HEK293 (cell line): ENCODE results near the gene SLC25A47.
"Not testable (repeated sequence)": the region's sequence is repeated elsewhere in the genome, so short reads cannot be mapped to it uniquely, and the experiment has no call there.

Experiments
- SCRT2 ChIP-seq: fragments of 450-650 bp; formaldehyde crosslinking; IDR thresholded peaks from 2 replicates; pipeline ENCODE4 v1.5.1; 2016; ENCODE audit warnings: missing biosample characterization, missing genetic modification characterization
- ZNF121 ChIP-seq: fragments of 450-650 bp; formaldehyde crosslinking; IDR thresholded peaks from 2 replicates; pipeline ENCODE4 v1.5.1; 2016; ENCODE audit warnings: missing biosample characterization, missing genetic modification characterization
- ZNF24 ChIP-seq: fragments of 450-650 bp; formaldehyde crosslinking; IDR thresholded peaks from 2 replicates; pipeline ENCODE4 v1.5.1; 2016; ENCODE audit warnings: missing biosample characterization, missing genetic modification characterization
- ZNF350 ChIP-seq: fragments of 450-650 bp; formaldehyde crosslinking; IDR thresholded peaks from 2 replicates; pipeline ENCODE4 v1.5.0; 2017; ENCODE audit warnings: missing biosample characterization, mild to moderate bottlenecking, missing genetic modification characterization
- TF ChIP-seq, protein P1 (sequence below): fragments of 450-650 bp; formaldehyde crosslinking; IDR thresholded peaks from 2 replicates; pipeline ENCODE4 v1.5.1; 2016; ENCODE audit warnings: missing biosample characterization, missing genetic modification characterization
- TF ChIP-seq, protein P2 (sequence below): fragments of 450-650 bp; formaldehyde crosslinking; IDR thresholded peaks from 2 replicates; pipeline ENCODE4 v1.5.1; 2016; ENCODE audit warnings: missing biosample characterization, missing genetic modification characterization
- TF ChIP-seq, protein P3 (sequence below): fragments of 450-650 bp; formaldehyde crosslinking; IDR thresholded peaks from 2 replicates; pipeline ENCODE4 v1.5.1; 2016; ENCODE audit warnings: missing biosample characterization, missing genetic modification characterization
- TF ChIP-seq, protein P4 (sequence below): fragments of 450-650 bp; formaldehyde crosslinking; IDR thresholded peaks from 2 replicates; pipeline ENCODE4 v1.5.1; 2016; ENCODE audit warnings: missing biosample characterization, missing genetic modification characterization
- TF ChIP-seq, protein P5 (sequence below): fragments of 450-650 bp; formaldehyde crosslinking; IDR thresholded peaks from 2 replicates; pipeline ENCODE4 v1.5.1; 2017; ENCODE audit warnings: missing biosample characterization, mild to moderate bottlenecking, missing genetic modification characterization, moderate library complexity
- TF ChIP-seq, protein P6 (sequence below): fragments of 450-650 bp; formaldehyde crosslinking; IDR thresholded peaks from 2 replicates; pipeline ENCODE4 v1.5.1; 2017; ENCODE audit warnings: missing biosample characterization, missing genetic modification characterization

DNA sequence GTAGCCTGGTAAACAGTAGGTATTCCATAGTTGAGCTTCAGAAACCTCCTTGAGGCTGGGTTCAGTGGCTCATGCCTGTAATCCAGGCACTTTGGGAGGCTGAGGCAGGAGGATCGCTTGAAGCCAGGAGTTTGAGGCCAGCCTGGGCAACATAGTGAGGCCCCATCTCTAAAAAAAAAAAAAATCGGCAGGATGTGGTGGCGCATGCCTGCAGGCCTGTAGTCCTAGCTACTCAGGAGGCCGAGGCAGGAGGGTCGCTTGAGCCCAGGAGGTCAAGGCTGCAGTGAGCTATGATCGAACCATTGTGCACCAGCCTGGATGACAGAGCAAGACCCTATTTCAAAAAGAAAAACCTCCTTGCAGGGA, 14.7 kb upstream of the SLC25A47 start:
- not testable (repeated sequence) for TF ChIP-seq ZNF24 (tag by site-specific recombination); SCRT2; ZNF350 (tag by site-specific recombination)
- TF ChIP-seq, protein P1, sequence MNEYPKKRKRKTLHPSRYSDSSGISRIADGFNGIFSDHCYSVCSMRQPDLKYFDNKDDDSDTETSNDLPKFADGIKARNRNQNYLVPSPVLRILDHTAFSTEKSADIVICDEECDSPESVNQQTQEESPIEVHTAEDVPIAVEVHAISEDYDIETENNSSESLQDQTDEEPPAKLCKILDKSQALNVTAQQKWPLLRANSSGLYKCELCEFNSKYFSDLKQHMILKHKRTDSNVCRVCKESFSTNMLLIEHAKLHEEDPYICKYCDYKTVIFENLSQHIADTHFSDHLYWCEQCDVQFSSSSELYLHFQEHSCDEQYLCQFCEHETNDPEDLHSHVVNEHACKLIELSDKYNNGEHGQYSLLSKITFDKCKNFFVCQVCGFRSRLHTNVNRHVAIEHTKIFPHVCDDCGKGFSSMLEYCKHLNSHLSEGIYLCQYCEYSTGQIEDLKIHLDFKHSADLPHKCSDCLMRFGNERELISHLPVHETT = not testable (repeated sequence)
- TF ChIP-seq, protein P2, sequence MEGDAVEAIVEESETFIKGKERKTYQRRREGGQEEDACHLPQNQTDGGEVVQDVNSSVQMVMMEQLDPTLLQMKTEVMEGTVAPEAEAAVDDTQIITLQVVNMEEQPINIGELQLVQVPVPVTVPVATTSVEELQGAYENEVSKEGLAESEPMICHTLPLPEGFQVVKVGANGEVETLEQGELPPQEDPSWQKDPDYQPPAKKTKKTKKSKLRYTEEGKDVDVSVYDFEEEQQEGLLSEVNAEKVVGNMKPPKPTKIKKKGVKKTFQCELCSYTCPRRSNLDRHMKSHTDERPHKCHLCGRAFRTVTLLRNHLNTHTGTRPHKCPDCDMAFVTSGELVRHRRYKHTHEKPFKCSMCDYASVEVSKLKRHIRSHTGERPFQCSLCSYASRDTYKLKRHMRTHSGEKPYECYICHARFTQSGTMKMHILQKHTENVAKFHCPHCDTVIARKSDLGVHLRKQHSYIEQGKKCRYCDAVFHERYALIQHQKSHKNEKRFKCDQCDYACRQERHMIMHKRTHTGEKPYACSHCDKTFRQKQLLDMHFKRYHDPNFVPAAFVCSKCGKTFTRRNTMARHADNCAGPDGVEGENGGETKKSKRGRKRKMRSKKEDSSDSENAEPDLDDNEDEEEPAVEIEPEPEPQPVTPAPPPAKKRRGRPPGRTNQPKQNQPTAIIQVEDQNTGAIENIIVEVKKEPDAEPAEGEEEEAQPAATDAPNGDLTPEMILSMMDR (tag by site-specific recombination) = not testable (repeated sequence)
- TF ChIP-seq ZNF121 (tag by site-specific recombination) = peak; percentile 91
- TF ChIP-seq, protein P3, sequence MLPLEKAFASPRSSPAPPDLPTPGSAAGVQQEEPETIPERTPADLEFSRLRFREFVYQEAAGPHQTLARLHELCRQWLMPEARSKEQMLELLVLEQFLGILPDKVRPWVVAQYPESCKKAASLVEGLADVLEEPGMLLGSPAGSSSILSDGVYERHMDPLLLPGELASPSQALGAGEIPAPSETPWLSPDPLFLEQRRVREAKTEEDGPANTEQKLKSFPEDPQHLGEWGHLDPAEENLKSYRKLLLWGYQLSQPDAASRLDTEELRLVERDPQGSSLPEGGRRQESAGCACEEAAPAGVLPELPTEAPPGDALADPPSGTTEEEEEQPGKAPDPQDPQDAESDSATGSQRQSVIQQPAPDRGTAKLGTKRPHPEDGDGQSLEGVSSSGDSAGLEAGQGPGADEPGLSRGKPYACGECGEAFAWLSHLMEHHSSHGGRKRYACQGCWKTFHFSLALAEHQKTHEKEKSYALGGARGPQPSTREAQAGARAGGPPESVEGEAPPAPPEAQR = not testable (repeated sequence)
- TF ChIP-seq, protein P4, sequence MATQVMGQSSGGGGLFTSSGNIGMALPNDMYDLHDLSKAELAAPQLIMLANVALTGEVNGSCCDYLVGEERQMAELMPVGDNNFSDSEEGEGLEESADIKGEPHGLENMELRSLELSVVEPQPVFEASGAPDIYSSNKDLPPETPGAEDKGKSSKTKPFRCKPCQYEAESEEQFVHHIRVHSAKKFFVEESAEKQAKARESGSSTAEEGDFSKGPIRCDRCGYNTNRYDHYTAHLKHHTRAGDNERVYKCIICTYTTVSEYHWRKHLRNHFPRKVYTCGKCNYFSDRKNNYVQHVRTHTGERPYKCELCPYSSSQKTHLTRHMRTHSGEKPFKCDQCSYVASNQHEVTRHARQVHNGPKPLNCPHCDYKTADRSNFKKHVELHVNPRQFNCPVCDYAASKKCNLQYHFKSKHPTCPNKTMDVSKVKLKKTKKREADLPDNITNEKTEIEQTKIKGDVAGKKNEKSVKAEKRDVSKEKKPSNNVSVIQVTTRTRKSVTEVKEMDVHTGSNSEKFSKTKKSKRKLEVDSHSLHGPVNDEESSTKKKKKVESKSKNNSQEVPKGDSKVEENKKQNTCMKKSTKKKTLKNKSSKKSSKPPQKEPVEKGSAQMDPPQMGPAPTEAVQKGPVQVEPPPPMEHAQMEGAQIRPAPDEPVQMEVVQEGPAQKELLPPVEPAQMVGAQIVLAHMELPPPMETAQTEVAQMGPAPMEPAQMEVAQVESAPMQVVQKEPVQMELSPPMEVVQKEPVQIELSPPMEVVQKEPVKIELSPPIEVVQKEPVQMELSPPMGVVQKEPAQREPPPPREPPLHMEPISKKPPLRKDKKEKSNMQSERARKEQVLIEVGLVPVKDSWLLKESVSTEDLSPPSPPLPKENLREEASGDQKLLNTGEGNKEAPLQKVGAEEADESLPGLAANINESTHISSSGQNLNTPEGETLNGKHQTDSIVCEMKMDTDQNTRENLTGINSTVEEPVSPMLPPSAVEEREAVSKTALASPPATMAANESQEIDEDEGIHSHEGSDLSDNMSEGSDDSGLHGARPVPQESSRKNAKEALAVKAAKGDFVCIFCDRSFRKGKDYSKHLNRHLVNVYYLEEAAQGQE = not testable (repeated sequence)
- TF ChIP-seq, protein P5, sequence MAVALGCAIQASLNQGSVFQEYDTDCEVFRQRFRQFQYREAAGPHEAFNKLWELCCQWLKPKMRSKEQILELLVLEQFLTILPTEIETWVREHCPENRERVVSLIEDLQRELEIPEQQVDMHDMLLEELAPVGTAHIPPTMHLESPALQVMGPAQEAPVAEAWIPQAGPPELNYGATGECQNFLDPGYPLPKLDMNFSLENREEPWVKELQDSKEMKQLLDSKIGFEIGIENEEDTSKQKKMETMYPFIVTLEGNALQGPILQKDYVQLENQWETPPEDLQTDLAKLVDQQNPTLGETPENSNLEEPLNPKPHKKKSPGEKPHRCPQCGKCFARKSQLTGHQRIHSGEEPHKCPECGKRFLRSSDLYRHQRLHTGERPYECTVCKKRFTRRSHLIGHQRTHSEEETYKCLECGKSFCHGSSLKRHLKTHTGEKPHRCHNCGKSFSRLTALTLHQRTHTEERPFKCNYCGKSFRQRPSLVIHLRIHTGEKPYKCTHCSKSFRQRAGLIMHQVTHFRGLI = not testable (repeated sequence)
- TF ChIP-seq, protein P6, sequence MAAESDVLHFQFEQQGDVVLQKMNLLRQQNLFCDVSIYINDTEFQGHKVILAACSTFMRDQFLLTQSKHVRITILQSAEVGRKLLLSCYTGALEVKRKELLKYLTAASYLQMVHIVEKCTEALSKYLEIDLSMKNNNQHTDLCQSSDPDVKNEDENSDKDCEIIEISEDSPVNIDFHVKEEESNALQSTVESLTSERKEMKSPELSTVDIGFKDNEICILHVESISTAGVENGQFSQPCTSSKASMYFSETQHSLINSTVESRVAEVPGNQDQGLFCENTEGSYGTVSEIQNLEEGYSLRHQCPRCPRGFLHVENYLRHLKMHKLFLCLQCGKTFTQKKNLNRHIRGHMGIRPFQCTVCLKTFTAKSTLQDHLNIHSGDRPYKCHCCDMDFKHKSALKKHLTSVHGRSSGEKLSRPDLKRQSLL (tag by site-specific recombination) = not testable (repeated sequence)
